Aorta (tissue), 5 donors: ENCODE measurements around the gene PPIP5K1. TPM values are rescaled to one million over a fixed set of nuclear protein-coding genes. Genes with fewer than 3 reads are reported as not detected.
A peak's percentile ranks its signal among the peaks of the same experiment; 100 is the strongest.
"Not testable (repeated sequence)": the region's sequence is repeated elsewhere in the genome, so short reads cannot be mapped to it uniquely, and the experiment has no call there.

Source experiments
- ATAC-seq: fragments of 200-7000 bp; cut with Tn5 transposase; one replicate; pipeline ENCODE4 v1.9.1; 2022; ENCODE audit warnings: moderate library complexity; ENCODE audit not compliant: low FRiP score
- DNase-seq, 2 donors: peaks; one replicate each; pipeline ENCODE4 v3.0.0-alpha.2; 2020
- H3K27ac ChIP-seq, 2 donors: one replicate each; pipeline ENCODE4 v1.5.1; 2013; ENCODE audit warnings: low read length in 2 of 2, mild to moderate bottlenecking in 2 of 2, moderate library complexity in 2 of 2, control low read depth in 1 of 2, inconsistent platforms in 1 of 2, low read depth in 1 of 2
- H3K27me3 ChIP-seq, 2 donors: one replicate each; pipeline ENCODE4 v1.6.1; 2013; ENCODE audit warnings: control low read depth in 1 of 2, low read length in 1 of 2, mild to moderate bottlenecking in 1 of 2, moderate library complexity in 1 of 2; ENCODE audit not compliant: insufficient read depth in 2 of 2, control insufficient read depth in 1 of 2
- H3K36me3 ChIP-seq, 2 donors: one replicate each; pipeline ENCODE4 v1.6.1; 2013; ENCODE audit warnings: control low read depth in 1 of 2, low read length in 1 of 2, mild to moderate bottlenecking in 1 of 2; ENCODE audit not compliant: insufficient read depth in 2 of 2, control insufficient read depth in 1 of 2
- H3K4me1 ChIP-seq, 2 donors: one replicate each; pipeline ENCODE4 v1.6.1; 2013; ENCODE audit warnings: low read length in 2 of 2, control low read depth in 1 of 2, mild to moderate bottlenecking in 1 of 2, moderate library complexity in 1 of 2; ENCODE audit not compliant: insufficient read depth in 2 of 2, control insufficient read depth in 1 of 2
- H3K4me3 ChIP-seq, 2 donors: one replicate each; pipeline ENCODE4 v1.5.1; 2013; ENCODE audit warnings: low read length in 2 of 2, control low read depth in 1 of 2, mild to moderate bottlenecking in 1 of 2
- H3K9me3 ChIP-seq: one replicate; pipeline ENCODE4 v1.6.1; 2013; ENCODE audit warnings: mild to moderate bottlenecking, low read length; ENCODE audit not compliant: control insufficient read depth
- WGBS, 2 donors: extraction: QIAGEN DNeasy Blood & Tissue Kit; methylation state at CpG; one replicate each; pipeline ENCODE4 v1.1.7; 2013; 5-methylcytosine and 5-hydroxymethylcytosine counted together
- intact Hi-C, 2 donors: fragments of 100-400 bp; cut with DNase I; formaldehyde crosslinking; loops; one replicate each; pipeline versions ENCODE4 v1.14.2 to v1.15.0; 2022
- polyA plus RNA-seq, 2 donors: library from polyadenylated mRNA; stranded (reverse); fragments of 200-250 nt; gene quantifications; one replicate each; pipeline ENCODE4 v1.2.3, GENCODE V29; 2013
- total RNA-seq, 2 donors: library from RNA; stranded (reverse); fragmentation: NEBNext Ultra II Directional; extraction: Animal tissue kit (Norgen Biotek cat#: 25700); gene quantifications; one replicate each; pipeline ENCODE4 v1.2.1, GENCODE V29; 2021
- donor health status: healthy with polysubstance abuse.
- donor health status: Bipolar disorder and iron deficiency.
- donor health status: DM: no; HTN: no; CAD: no.
- donor health status: DM: no; HTN: no; CAD: no.
- donor health status: DM: yes; HTN: yes; CAD: no.

PPIP5K1 gene
- total and polyA plus RNA-seq, 4 donors, result 8.3 to 53.7 (median 27.1) TPM

- H3K4me1 ChIP-seq, intact Hi-C loops, H3K4me3 ChIP-seq, H3K36me3 ChIP-seq, ATAC-seq, H3K27me3 ChIP-seq, DNase-seq, H3K27ac ChIP-seq, H3K9me3 ChIP-seq: not testable (repeated sequence)
- no CpG with 5 or more reads among the region's 2 CpGs for WGBS, 2 donors
Observed at GRCh38 chr15:43600200-43600599, 10.2 kb upstream of the PPIP5K1 start.

GRCh38 chr15:43599131-43599530 lies 9.1 kb upstream of the PPIP5K1 start:
- ATAC-seq, H3K27ac ChIP-seq, H3K27me3 ChIP-seq, intact Hi-C loops, H3K4me1 ChIP-seq, H3K36me3 ChIP-seq, H3K9me3 ChIP-seq, H3K4me3 ChIP-seq, DNase-seq: not testable (repeated sequence)
- 90 to 98% methylated on average over 4 to 6 of the region's 6 CpGs for WGBS, 2 donors

DNA sequence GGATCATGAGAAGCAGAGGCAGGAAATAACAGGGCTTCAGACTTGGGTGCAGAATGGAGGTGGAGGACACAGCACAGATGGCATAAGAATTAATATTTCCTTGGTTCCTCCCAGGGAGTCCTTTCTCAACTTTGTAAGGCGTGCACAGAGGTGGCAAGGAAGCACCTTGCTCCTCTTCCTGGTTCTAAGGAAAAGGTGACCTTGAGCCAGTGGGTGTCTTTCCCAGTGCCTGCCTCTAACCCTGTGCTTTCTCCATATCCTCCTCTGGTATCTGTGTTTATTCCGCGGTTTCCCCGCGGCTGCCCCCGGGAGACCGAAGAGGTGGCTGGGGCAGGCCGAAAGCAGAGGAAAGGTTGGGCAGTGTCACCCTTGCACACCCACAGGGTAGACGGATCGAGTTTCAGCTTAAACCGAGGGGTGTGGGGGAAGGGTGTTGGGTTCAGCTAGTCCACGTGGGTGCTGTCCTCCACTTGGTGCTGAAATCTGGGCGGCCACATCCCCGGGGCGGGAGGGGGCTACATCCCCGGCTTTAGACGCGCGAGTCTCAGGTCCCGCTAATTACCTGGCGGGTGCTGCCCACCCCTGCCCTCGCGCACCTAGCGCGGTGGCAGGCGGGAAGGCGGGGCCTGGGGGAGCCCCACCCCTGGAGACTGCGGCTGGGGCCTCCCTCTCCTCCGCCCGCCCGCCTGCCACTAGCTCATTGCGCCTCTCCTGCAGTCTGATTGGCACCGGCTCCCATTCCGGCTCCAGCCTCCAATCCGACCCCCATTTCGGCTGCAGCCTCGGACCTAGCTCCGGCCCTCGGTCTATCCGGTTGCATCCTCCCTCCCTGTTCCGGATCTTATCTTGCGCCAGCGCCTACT lies 3.6 kb upstream of the PPIP5K1 start, which contains the start of gene CKMT1B:
TSS of gene CKMT1B (plus strand) at position 700 of the 863 bp plus-strand sequence. CDS start 192 bp downstream, outside the sequence.
- H3K9me3 ChIP-seq, intact Hi-C loops, H3K4me3 ChIP-seq, H3K27ac ChIP-seq, H3K27me3 ChIP-seq, H3K4me1 ChIP-seq, H3K36me3 ChIP-seq, DNase-seq: not testable (repeated sequence)
- ATAC-seq, result peak; percentile 53
- WGBS, 2 donors, result no CpG with 5 or more reads among the region's 43 CpGs

GRCh38 chr15:43592841-43593240 lies 2.8 kb upstream of the PPIP5K1 start:
- 11 to 24% methylated on average over 4 of the region's 8 CpGs for WGBS, 2 donors
- H3K36me3 ChIP-seq, intact Hi-C loops, H3K27me3 ChIP-seq, ATAC-seq, H3K4me3 ChIP-seq, H3K4me1 ChIP-seq, H3K27ac ChIP-seq, DNase-seq, H3K9me3 ChIP-seq: not testable (repeated sequence)

DNA sequence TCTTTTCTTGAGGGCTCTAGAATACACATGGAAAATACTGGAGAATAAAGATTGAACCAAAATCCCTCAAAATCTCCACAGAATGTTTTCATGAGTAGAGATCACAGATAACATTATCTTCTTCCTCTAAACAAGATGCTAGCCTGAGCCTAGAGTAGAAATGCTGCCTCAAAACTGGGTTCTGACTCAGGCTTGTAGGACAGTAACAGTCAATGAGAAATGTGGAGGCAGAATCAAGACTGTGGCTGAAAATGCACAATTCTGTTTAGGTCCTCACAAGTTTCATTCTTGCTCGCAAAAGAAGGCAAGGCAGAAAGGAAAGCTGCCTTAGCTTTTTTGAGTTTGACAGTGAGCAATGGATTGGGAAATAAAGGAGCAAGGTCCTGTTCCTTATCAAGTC lies 15.4 kb downstream of the PPIP5K1 start:
- H3K36me3 ChIP-seq, H3K27me3 ChIP-seq, H3K9me3 ChIP-seq, DNase-seq, H3K4me1 ChIP-seq, H3K27ac ChIP-seq, intact Hi-C loops, ATAC-seq, H3K4me3 ChIP-seq: not testable (repeated sequence)
- WGBS, 2 donors, result no CpG with 5 or more reads among the region's 1 CpG

GRCh38 chr15:43566615-43567014 lies 23.4 kb downstream of the PPIP5K1 start:
- H3K9me3 ChIP-seq, intact Hi-C loops, H3K4me3 ChIP-seq, H3K36me3 ChIP-seq, ATAC-seq, H3K4me1 ChIP-seq, H3K27me3 ChIP-seq, H3K27ac ChIP-seq, DNase-seq: not testable (repeated sequence)
- WGBS, 2 donors, result no CpG with 5 or more reads among the region's 2 CpGs

- intact Hi-C loops, H3K4me1 ChIP-seq, H3K9me3 ChIP-seq, H3K36me3 ChIP-seq, H3K27ac ChIP-seq, DNase-seq, ATAC-seq, H3K4me3 ChIP-seq, H3K27me3 ChIP-seq: not testable (repeated sequence)
- no CpG with 5 or more reads among the region's 8 CpGs for WGBS, 2 donors
Observed at GRCh38 chr15:43563793-43564192, 26.2 kb downstream of the PPIP5K1 start.

DNA sequence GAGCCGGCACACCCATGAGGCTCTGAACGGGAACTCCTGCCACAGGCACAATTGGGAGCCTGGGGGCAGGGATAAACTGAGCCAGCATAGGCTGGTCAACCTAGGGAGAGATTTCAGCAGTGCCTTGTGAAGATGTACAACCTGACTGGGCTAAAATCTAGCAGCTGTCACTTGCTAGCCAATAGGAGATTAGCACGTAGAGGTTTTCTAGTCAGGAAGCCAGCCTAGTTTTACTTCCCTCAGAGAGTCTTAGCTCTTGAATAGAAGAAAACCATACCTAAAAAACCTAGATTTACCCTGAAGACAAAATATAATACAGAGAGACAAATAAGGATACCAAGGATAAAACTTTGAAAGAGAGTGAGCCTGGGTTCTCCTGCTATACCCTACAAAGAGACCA lies 27.3 kb downstream of the PPIP5K1 start:
- H3K27ac ChIP-seq, H3K9me3 ChIP-seq, H3K27me3 ChIP-seq, H3K4me3 ChIP-seq, DNase-seq, intact Hi-C loops, H3K4me1 ChIP-seq, ATAC-seq, H3K36me3 ChIP-seq: not testable (repeated sequence)
- WGBS, 2 donors, result 88 to 100% methylated on average over 2 of the region's 3 CpGs

DNA sequence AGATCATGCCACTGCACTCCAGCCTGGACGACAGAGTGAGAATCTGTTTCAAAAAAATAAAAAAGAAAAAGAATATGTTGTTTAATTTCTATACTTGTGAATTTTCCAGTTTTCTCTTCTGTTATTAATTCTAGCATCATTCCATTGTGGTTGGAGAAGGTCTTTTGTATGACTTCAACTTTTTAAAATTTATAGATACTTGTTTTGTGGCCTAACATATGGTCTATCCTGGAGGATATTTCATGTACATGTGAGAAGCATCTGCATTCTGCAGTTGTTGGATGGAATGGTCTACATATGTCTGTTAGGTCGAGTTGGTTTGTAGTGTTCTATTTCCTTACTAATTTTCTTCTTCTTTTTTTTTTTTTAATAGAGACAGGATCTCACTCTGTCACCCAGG lies 37.0 kb downstream of the PPIP5K1 start:
- intact Hi-C loops, result no loop called here
- H3K36me3 ChIP-seq, result no peaks in the 10 kb centered on the region
- no peaks in the 10 kb centered on the region for H3K4me1 ChIP-seq
- DNase-seq, result no peak
- H3K4me3 ChIP-seq, result no peak overlapping the region
- no peak overlapping the region for H3K27ac ChIP-seq
- H3K9me3 ChIP-seq, result no peaks in the 10 kb centered on the region
- no peak for ATAC-seq
- H3K27me3 ChIP-seq, result no peaks in the 10 kb centered on the region
- WGBS, 2 donors, result 82 to 87% methylated on average over 2 of the region's 2 CpGs
